ENCODE measurements around the gene BCDIN3D. TPM values are rescaled to one million over a fixed set of nuclear protein-coding genes. Genes with fewer than 3 reads are reported as not detected.
"Not testable (repeated sequence)": the region's sequence is repeated elsewhere in the genome, so short reads cannot be mapped to it uniquely, and the experiment has no call there.

Gene BCDIN3D
- total RNA-seq, 1 experiment from 2014 or later = 1.6 TPM

DNA sequence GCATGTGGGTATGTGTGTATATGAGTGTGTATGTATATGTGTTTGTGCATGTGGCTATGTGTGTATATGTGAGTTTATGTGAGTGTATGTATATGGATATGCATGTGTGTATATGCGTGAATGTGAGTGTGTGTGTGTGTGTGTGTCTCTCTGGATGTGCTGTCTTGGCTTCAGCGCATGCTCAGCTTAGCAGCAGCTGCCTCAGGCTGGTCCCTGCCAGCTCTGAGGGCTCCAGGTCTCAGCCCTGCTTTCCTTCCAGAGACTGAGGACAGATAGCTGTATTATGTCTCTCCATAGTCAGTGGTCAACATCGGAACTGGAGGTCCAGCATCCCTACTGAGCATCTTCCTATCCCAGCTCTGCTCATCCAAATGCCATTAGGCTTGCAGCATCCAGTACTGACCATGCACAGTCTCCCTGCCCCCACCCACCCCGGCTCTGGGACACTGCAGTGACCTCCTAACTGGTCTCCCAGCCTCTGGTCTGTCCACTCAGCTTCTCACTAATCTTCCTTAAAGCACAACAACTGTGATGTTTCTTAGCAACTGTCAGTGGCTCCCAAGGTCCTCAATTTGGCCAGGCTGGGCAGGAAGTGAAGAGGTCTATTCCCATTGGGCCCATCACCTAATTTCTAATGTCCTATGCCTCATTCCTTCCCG is 38.0 kb upstream of the BCDIN3D start:
- POLR2A ChIA-PET = no interaction called here
- DNase-seq (ENCODE audit: low spot score) (no peak), ATAC-seq (no peak)
- TF ChIP-seq, protein P1, sequence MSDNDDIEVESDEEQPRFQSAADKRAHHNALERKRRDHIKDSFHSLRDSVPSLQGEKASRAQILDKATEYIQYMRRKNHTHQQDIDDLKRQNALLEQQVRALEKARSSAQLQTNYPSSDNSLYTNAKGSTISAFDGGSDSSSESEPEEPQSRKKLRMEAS (CRISPR knock-in tag; IDR thresholded peaks at IDR 0.05) = no peak
- TF ChIP-seq TEAD1 (CRISPR knock-in tag; IDR thresholded peaks at IDR 0.05) (no peak), ZNF423 (CRISPR knock-in tag; IDR thresholded peaks at IDR 0.05) (no peak), JUN (CRISPR knock-in tag; IDR thresholded peaks at IDR 0.05) (no peak), ATF1 (CRISPR knock-in tag; IDR thresholded peaks at IDR 0.05) (no peak)
- TF ChIP-seq, protein P2, sequence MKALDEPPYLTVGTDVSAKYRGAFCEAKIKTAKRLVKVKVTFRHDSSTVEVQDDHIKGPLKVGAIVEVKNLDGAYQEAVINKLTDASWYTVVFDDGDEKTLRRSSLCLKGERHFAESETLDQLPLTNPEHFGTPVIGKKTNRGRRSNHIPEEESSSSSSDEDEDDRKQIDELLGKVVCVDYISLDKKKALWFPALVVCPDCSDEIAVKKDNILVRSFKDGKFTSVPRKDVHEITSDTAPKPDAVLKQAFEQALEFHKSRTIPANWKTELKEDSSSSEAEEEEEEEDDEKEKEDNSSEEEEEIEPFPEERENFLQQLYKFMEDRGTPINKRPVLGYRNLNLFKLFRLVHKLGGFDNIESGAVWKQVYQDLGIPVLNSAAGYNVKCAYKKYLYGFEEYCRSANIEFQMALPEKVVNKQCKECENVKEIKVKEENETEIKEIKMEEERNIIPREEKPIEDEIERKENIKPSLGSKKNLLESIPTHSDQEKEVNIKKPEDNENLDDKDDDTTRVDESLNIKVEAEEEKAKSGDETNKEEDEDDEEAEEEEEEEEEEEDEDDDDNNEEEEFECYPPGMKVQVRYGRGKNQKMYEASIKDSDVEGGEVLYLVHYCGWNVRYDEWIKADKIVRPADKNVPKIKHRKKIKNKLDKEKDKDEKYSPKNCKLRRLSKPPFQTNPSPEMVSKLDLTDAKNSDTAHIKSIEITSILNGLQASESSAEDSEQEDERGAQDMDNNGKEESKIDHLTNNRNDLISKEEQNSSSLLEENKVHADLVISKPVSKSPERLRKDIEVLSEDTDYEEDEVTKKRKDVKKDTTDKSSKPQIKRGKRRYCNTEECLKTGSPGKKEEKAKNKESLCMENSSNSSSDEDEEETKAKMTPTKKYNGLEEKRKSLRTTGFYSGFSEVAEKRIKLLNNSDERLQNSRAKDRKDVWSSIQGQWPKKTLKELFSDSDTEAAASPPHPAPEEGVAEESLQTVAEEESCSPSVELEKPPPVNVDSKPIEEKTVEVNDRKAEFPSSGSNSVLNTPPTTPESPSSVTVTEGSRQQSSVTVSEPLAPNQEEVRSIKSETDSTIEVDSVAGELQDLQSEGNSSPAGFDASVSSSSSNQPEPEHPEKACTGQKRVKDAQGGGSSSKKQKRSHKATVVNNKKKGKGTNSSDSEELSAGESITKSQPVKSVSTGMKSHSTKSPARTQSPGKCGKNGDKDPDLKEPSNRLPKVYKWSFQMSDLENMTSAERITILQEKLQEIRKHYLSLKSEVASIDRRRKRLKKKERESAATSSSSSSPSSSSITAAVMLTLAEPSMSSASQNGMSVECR (CRISPR knock-in tag; IDR thresholded peaks at IDR 0.05; ENCODE audit: borderline replicate concordance) = no peak
- TF ChIP-seq, protein P3, sequence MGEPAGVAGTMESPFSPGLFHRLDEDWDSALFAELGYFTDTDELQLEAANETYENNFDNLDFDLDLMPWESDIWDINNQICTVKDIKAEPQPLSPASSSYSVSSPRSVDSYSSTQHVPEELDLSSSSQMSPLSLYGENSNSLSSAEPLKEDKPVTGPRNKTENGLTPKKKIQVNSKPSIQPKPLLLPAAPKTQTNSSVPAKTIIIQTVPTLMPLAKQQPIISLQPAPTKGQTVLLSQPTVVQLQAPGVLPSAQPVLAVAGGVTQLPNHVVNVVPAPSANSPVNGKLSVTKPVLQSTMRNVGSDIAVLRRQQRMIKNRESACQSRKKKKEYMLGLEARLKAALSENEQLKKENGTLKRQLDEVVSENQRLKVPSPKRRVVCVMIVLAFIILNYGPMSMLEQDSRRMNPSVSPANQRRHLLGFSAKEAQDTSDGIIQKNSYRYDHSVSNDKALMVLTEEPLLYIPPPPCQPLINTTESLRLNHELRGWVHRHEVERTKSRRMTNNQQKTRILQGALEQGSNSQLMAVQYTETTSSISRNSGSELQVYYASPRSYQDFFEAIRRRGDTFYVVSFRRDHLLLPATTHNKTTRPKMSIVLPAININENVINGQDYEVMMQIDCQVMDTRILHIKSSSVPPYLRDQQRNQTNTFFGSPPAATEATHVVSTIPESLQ (CRISPR knock-in tag; IDR thresholded peaks at IDR 0.05) = no peak
- TF ChIP-seq, protein P4, sequence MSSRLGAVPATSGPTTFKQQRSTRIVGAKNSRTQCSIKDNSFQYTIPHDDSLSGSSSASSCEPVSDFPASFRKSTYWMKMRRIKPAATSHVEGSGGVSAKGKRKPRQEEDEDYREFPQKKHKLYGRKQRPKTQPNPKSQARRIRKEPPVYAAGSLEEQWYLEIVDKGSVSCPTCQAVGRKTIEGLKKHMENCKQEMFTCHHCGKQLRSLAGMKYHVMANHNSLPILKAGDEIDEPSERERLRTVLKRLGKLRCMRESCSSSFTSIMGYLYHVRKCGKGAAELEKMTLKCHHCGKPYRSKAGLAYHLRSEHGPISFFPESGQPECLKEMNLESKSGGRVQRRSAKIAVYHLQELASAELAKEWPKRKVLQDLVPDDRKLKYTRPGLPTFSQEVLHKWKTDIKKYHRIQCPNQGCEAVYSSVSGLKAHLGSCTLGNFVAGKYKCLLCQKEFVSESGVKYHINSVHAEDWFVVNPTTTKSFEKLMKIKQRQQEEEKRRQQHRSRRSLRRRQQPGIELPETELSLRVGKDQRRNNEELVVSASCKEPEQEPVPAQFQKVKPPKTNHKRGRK (CRISPR knock-in tag; IDR thresholded peaks at IDR 0.05; ENCODE audit: borderline replicate concordance) = no peak
- TF ChIP-seq, protein P5, sequence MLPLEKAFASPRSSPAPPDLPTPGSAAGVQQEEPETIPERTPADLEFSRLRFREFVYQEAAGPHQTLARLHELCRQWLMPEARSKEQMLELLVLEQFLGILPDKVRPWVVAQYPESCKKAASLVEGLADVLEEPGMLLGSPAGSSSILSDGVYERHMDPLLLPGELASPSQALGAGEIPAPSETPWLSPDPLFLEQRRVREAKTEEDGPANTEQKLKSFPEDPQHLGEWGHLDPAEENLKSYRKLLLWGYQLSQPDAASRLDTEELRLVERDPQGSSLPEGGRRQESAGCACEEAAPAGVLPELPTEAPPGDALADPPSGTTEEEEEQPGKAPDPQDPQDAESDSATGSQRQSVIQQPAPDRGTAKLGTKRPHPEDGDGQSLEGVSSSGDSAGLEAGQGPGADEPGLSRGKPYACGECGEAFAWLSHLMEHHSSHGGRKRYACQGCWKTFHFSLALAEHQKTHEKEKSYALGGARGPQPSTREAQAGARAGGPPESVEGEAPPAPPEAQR (CRISPR knock-in tag; IDR thresholded peaks at IDR 0.05) = no peak
- H3K27ac Mint-ChIP-seq = no peak overlapping the region
- H3K27me3 Mint-ChIP-seq (ENCODE audit: low read depth) = no peaks in the 10 kb centered on the region; the same call in 1 of the 2 replicates
- peaks cover 33% of the 10 kb centered on the region for H3K9me3 Mint-ChIP-seq
- no peak overlapping the region for H3K4me3 Mint-ChIP-seq
- H3K36me3 Mint-ChIP-seq = peaks cover 28% of the 10 kb centered on the region
- H3K4me1 Mint-ChIP-seq = peaks cover 34% of the 10 kb centered on the region
- CTCF ChIA-PET = interaction anchor here (0.9 to 3.8 kb wide), 3 partner anchors 13 to 84 kb away, joined by 3 to 29 read pairs (median 8); no protein-coding TSS in a partner anchor

DNA sequence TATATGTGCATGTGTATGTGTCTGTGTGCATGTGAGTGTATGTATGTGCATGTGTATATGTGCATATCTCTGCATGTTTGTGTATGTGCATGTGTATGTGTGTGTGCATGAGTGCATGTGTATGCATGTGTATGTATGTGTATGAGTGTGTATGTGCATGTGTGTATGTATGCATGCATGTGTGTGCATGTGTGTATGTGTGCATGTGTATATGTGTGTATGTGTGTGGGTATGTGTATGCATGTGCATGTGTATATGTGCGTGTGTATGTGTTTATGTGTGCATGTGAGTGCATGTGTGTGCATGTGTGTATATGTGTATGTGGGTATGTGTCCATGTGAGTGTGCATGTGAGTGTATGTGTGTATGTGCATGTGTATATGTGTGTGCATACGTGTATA is 36.2 kb upstream of the BCDIN3D start:
- CTCF ChIA-PET; DNase-seq (ENCODE audit: low spot score); ATAC-seq; H3K4me3 Mint-ChIP-seq; H3K27me3 Mint-ChIP-seq (ENCODE audit: low read depth); POLR2A ChIA-PET; H3K27ac Mint-ChIP-seq: not testable (repeated sequence)
- peaks cover 16% of the 10 kb centered on the region for H3K4me1 Mint-ChIP-seq
- H3K36me3 Mint-ChIP-seq = peaks cover 28% of the 10 kb centered on the region
- peaks cover 33% of the 10 kb centered on the region for H3K9me3 Mint-ChIP-seq

DNA sequence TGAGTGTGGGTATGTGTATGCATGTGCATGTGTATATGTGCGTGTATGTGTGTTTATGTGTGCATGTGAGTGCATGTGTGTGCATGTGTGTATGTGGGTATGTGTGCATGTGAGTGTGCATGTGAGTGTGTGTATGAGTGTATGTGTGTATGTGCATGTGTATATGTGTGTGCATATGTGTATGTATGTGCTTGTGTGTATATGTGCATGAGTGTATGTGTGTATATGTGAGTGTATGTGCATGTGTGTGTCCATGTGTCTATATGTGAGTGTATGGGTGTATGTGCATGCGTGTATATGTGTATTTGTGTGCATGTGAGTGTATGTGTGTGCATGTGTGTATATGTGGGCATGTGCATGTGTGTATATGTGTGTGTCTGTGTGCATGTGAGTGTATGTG is 35.1 kb upstream of the BCDIN3D start:
- TF ChIP-seq, protein P6, sequence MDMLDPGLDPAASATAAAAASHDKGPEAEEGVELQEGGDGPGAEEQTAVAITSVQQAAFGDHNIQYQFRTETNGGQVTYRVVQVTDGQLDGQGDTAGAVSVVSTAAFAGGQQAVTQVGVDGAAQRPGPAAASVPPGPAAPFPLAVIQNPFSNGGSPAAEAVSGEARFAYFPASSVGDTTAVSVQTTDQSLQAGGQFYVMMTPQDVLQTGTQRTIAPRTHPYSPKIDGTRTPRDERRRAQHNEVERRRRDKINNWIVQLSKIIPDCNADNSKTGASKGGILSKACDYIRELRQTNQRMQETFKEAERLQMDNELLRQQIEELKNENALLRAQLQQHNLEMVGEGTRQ (CRISPR knock-in tag; IDR thresholded peaks at IDR 0.05) = no peak
- no peak for TF ChIP-seq TEAD1 (CRISPR knock-in tag; IDR thresholded peaks at IDR 0.05)
- no peak for DNase-seq (ENCODE audit: low spot score)
- Mint-ChIP-seq H3K27ac (no peak overlapping the region), H3K4me1 (peaks cover 6% of the 10 kb centered on the region), H3K9me3 (peaks cover 33% of the 10 kb centered on the region), H3K27me3 (ENCODE audit: low read depth) (no peaks in the 10 kb centered on the region; the same call in 1 of the 2 replicates), H3K36me3 (peaks cover 28% of the 10 kb centered on the region), H3K4me3 (no peak overlapping the region)
- ATAC-seq = no peak
- CTCF ChIA-PET = no interaction called here
- POLR2A ChIA-PET = no interaction called here

Data from WTC11 (cell line).